ENCODE results near the gene PTS.

Gene PTS

GRCh38 chr11:112223121-112223520 lies 3.1 kb upstream of the PTS start:
- no peak for DNase-seq

DNA sequence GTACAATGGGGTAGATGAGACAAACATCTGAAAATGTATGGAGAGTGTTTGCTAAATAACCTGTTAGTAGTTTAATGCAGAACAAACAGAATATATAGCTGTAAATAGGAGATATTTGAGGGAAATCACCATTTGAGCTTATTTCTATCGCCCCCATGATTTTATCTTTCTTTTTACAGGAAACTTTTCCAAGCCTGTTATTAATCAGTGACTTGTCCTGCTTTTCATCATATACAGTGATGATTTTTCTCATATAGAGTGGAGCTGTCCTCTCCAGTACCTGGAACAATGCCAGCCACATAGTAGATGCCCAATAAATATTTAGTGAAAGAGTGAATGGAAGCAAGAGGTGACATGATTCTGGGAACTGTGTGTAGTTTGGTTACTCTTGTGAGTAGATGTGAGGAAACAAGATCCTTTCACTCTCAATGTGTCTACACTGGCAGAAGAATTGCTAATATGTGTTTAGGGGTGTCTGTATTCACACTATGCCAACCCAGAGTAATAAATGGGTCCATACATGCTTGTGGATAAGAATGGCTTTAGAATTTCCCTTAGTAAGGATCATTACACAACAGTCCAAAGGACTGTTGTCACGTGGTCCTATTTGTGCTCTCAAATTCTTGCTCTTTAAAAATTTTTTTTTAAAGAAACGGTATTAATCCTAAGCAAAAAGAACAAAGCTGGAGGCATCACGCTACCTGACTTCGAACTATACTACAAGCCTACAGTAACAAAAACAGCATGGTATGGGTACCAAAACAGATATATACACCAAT lies 2.3 kb upstream of the PTS start:
- DNase-seq: no peak

- no peak for DNase-seq
Observed at GRCh38 chr11:112225753-112226061, 521 bp upstream of the PTS start.

DNA sequence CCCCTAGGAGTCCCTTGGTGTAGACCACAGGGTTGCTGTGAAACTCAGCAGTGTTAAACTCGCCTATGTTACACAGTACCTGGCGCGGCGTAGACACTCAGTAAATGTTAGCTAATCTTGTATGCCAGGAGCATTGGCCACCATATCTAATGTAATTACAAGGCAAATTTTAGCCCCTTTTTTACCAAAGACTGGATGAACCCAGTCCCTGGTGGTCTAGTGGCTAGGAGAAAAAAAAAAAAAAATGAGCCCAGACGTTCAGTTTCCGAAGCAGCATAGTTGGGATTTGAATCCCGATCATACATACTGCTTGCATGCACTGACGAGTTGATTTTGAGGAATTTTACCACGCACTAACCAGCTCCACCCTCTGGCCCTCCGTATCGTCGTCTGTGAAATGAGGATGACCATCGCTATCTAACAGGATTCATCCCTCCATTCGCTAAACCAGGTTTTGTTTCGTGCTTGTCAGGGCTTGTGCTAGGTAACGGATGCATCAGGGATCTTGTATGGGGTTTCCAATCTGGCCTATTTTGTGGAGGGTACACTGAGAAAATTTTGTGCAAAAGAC lies 688 bp downstream of the PTS start:
- no peak for DNase-seq

- DNase-seq: no peak
Observed at GRCh38 chr11:112227471-112227870, 1.2 kb downstream of the PTS start.

DNA sequence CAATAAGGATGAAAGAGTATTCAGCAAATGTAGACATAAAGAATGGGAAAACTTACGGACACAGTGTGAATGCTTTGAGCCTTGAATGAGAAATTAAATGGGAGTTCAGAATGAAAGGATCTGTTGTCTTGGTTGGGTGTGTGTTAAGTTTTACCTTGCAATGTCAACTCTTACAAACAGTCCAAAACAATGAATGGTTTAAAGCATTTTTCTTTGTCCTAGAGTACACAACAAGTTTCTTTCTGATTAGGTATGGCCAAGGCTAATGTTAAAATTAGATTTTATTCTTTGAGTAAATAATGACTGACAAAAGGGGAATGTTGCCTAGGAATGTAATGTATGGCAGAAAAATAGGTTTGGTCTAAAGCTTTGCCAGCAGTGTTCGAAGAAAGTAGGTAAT lies 2.5 kb downstream of the PTS start:
- DNase-seq: no peak

DNA sequence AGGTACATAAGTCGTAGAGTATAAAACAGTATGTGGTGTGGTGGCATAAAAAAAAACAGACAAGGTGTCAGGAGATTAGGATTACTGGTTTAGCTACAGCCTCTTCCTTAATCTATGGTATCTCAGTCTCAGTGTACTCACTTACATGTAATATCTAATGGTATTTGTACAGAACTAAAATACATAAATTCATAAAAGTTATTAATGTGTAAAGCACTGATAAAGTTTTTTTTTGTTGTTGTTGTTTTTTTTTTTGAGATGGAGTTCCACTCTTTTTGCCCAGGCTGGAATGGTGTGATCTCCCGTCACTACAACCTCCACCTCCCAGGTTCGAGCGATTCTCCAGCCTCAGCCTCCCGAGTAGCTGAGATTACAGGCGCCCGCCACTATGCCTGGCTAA lies 2.9 kb downstream of the PTS start:
- no peak for DNase-seq

DNA sequence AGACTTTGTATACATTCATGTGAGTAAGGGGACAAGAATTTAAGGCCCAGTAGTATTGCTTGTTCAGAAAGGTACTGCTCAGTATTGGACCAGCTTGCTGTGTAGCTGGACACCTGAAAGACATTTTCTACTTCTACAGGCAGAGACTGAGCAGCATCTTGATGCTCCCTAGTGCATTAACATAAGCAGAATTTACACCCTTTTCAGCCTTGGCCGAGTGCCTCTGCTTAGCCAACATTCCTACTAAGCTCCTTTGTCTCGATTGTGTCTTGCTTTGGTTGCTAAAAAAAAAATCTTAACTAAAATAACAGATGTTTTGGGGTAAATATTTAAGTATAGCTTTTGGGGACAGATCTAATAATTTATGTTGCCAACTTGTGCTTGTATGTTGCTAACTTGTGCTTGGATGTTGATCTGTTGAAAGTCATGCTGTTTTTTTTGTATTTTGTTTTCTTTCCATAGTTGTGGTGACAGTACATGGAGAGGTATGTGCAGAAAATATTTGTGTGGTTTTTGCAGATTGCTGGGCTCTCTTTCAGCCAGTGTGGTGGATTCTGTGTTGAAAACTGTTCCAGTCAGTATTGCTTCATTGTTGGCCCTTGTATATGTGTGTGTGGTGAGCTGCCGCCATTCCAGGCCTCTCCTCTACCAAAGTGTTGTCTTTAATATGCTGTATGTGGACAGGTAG lies 3.7 kb downstream of the PTS start:
- DNase-seq: no peak

- no peak for DNase-seq
Observed at GRCh38 chr11:112231952-112232351, 5.7 kb downstream of the PTS start.

GRCh38 chr11:112235750-112236390 lies 9.6 kb downstream of the PTS start:
- peak; percentile 18 for DNase-seq

- DNase-seq: no peak
Observed at GRCh38 chr11:112237451-112237850, 11.2 kb downstream of the PTS start.

- no peak for DNase-seq
Observed at GRCh38 chr11:112238041-112238440, 11.8 kb downstream of the PTS start.

DNA sequence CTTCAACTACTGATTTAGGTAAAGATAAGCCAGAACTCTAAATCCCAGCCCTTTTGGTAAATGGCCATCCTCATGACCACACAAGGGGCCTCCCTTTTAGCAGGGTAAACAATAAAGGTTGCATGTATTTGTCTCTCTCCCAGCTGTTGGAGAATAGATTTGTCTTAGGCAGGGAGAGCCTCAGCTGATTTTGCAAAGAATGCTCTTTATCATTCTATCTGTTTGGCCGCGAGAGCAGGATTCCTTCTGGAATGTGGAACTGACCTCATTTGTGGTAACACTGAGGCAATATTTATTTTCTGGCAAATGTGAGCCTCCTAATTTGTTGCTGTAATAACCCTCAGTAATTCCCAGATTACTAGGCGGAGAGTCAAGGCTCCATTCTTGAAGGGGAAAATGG lies 15.3 kb downstream of the PTS start:
- no peak for DNase-seq

DNA sequence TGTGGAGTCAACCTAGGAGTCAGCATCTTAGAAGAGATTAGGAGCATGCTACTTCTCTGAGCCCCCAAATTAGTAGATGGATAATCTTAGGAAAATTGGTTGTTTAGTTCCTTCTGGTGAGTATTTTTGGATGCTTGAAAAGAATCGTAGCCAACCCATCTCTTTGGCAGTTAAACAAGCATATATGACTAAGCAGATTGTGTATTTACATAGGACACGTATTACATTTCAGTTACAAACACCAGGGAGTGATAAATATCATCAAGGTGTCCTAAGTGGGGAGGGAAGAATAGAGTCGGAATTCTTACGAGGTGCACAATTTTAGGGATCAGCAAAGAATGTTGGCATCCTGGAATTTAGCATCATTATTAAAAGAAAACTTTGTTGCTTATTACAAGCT lies 21.0 kb downstream of the PTS start:
- no peak for DNase-seq

GRCh38 chr11:112248201-112248600 lies 22.0 kb downstream of the PTS start:
- no peak for DNase-seq

DNA sequence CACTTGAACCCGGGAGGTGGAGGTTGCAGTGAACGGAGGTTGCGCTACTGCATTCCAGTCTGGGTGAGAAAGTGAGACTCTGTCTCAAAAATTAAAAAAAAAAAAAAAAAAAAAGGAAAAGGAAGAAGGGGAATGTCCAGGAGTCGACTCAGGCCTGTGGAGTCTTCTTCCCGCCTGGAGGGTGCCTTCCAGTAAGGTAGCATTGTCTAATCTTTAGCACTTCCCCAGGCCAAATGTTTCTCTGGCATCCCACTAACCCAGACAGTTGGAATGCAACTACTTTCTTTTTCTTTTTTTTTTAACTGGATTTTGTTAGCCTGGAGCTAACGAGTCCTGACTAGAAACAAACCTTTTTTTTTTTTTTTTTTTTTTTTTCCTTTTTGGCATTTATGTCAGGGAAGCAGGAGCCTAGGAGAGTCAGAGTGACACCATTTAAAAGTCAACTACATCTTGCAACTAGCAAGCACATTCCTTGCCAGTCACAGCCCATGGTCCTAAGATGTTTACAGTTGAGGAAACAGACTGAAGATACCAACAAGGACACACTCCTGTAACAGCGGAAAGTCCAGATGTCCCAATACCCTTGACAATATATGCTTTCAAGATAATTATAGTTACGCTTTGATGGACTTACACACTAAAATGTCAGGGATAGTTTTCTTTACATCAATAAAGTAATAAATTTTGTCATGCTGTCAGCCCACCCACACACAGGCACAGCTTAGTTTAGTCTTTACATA lies 23.8 kb downstream of the PTS start:
- DNase-seq: no peak

DNA sequence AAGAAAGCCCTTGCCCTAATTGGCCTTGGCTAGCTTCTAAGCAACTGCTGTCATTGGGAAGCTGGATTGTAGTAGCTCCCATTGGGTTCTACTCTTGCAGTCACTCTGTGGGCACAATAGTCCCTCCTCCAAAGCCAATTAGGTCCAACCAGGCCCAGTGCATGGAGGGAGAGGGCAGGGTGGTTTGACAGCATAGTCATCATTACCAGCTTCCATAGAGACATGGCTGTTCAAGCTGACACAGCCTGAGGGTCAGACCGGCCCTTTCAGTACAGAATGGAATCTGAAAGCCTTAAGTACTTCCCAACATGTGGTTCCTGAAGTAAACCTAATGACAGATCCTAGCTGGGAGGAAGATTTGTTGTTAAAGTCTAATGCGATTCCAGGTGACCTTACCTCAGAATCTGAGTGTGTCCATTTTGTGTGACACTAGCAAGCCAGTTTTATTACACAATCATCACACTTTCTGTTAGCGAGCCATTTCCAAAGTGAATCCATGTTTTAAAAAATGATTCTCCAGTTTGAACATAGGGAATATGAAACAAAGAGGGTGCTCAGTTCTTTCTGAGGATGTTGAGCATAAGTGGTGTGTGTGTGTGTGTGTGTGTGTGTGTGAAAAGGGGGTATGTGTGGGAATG lies 27.5 kb downstream of the PTS start:
- no peak for DNase-seq

DNA sequence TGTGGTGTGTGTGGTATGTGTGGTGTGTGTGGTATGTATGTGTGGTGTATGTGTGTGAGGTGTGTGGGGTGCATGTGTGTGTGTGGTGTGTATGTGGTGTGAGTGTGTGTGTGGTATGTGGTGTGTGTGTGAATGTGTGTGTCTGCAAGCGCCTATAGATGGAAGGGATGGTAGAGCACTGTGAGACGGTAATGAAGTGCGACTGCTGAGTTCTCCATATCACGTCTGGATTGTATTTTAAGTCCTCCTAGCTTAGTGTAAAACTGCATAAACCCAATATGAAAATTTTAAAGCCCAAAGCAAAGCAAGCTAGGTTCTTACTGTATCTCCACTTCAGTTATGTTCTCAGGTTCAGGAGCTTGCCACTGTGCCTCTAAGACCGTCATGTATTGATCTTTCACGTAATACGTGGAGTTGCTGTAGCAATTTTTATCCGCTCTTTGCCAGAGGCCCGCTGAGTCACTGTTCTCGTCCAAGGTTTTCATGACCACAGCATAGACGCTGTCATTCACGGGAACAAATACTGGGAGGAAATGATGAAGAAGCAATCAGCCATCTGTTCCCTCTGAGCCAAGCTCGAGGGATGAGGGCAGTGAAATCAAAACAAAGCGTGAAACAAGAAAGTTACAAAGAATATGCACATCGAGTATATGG lies 29.0 kb downstream of the PTS start:
- DNase-seq: no peak

GRCh38 chr11:112260490-112260889 lies 34.3 kb downstream of the PTS start, which contains the start of gene PLET1:
Gene PLET1 (minus strand): TSS chr11:112260860. CDS start chr11:112260589, 271 bp downstream.
- no peak for DNase-seq

GRCh38 chr11:112265659-112266409 lies 39.6 kb downstream of the PTS start:
- DNase-seq: no peak

GRCh38 chr11:112266410-112266778 lies 40.2 kb downstream of the PTS start:
- no peak for DNase-seq

All from CD4-positive, alpha-beta T cell treated with Interleukin-15 for 1 hour (primary cell).